Stomach (tissue), 9 donors: ENCODE results near the gene GTF2E1. TPM values are rescaled to one million over a fixed set of nuclear protein-coding genes. Genes with fewer than 3 reads are reported as not detected.
A peak's percentile ranks its signal among the peaks of the same experiment; 100 is the strongest.
"Not testable (repeated sequence)": the region's sequence is repeated elsewhere in the genome, so short reads cannot be mapped to it uniquely, and the experiment has no call there.

Source experiments
- DNase-seq, 2 donors: peaks; one replicate each; pipeline versions ENCODE4 v3.0.0 to v3.0.0-alpha.2; 2013 to 2019
- H3K27ac ChIP-seq, 5 donors: fragments of 200-600 bp in 4 of 5; sonication (generic) in 4 of 5; one replicate each; pipeline ENCODE4 v1.5.1; 2013 to 2019; ENCODE audit warnings: mild to moderate bottlenecking in 1 of 5, moderate library complexity in 1 of 5
- H3K27me3 ChIP-seq, 3 donors: fragments of 200-600 bp; sonication (generic); one replicate each; pipeline ENCODE4 v1.5.1; 2017 to 2019; ENCODE audit warnings: mixed run types in 1 of 3
- H3K36me3 ChIP-seq, 4 donors: fragments of 200-600 bp; sonication (generic); 1 replicate in 3 of 4; 2 replicates in 1 of 4; pipeline ENCODE4 v1.5.1; 2016 to 2019
- H3K4me1 ChIP-seq, 4 donors: fragments of 200-600 bp; sonication (generic); one replicate each; pipeline ENCODE4 v1.5.1; 2016 to 2019
- H3K4me3 ChIP-seq, 4 donors: fragments of 200-600 bp; sonication (generic) in 3 of 4; one replicate each; pipeline ENCODE4 v1.5.1; 2016 to 2019; ENCODE audit warnings: mild to moderate bottlenecking in 1 of 4
- H3K9me3 ChIP-seq, 4 donors: fragments of 200-600 bp; sonication (generic); one replicate each; pipeline ENCODE4 v1.5.1; 2016 to 2019
- CTCF ChIP-seq, 7 experiments: fragments of 450-650 bp in 4 of 7; fragments of 200-600 bp in 3 of 7; sonication (generic) in 3 of 7; IDR thresholded peaks; one replicate each; pipeline ENCODE4 v1.5.1; 2016 to 2019; ENCODE audit warnings: antibody characterized with exemption in 7 of 7, control low read depth in 2 of 7, mild to moderate bottlenecking in 1 of 7
- EP300 ChIP-seq: sonication (generic); formaldehyde crosslinking; IDR thresholded peaks from one replicate; pipeline ENCODE4 v1.6.1; 2017; ENCODE audit warnings: antibody characterized with exemption
- POLR2A ChIP-seq, 4 donors: fragments of 450-650 bp; IDR thresholded peaks; one replicate each; pipeline ENCODE4 v1.6.1; 2016; ENCODE audit warnings: antibody characterized with exemption in 4 of 4, control low read depth in 2 of 4, mild to moderate bottlenecking in 1 of 4, moderate library complexity in 1 of 4
- POLR2AphosphoS5 ChIP-seq, 3 donors: sonication (generic); formaldehyde crosslinking; IDR thresholded peaks; one replicate each; pipeline ENCODE4 v1.6.1; 2016; ENCODE audit warnings: antibody characterized with exemption in 3 of 3
- WGBS, 5 donors: extraction: QIAGEN DNeasy Blood & Tissue Kit in 3 of 5; methylation state at CpG; one replicate each; pipeline versions ENCODE4 v1.1.5 to v1.1.7; 2013 to 2018; 5-methylcytosine and 5-hydroxymethylcytosine counted together
- intact Hi-C: fragments of 100-400 bp; cut with DNase I; formaldehyde crosslinking; loops from one replicate; pipeline ENCODE4 v1.15.1; 2023; ENCODE audit warnings: low total_unique reads
- polyA plus RNA-seq, 3 donors: library from polyadenylated mRNA; stranded (reverse); fragments of 200-250 nt; gene quantifications; one replicate each; pipeline ENCODE4 v1.2.3, GENCODE V29; 2013
- total RNA-seq, 5 donors: library from RNA; depleted of rRNA; stranded (reverse); fragments of >200 nt; gene quantifications; one replicate each; pipeline versions ENCODE4 v1.1.0 to v1.2.3, GENCODE V29; 2014 to 2016
- donor health status: healthy with polysubstance abuse.
- donor health status: Bipolar disorder and iron deficiency.
- donor health status: healthy.

The GTF2E1 gene
- total and polyA plus RNA-seq, 8 donors, result 4.0 to 66.0 (median 9.3) TPM

GRCh38 chr3:120713262-120713661 is 29.3 kb upstream of the GTF2E1 start:
- H3K4me1 ChIP-seq, result no peaks in the 10 kb centered on the region
- no peak for DNase-seq
- no peak overlapping the region for H3K27ac ChIP-seq
- intact Hi-C loops, result no loop called here
- TF ChIP-seq EP300 (no peak), CTCF (IDR thresholded peaks at IDR 0.05) (no peak), POLR2AphosphoS5 (IDR thresholded peaks at IDR 0.05) (no peak)
- H3K36me3 ChIP-seq, result peaks cover 0 to 17% (median 14%) of the 10 kb centered on the region in 4 donors
- H3K9me3 ChIP-seq, result no peaks in the 10 kb centered on the region
- H3K27me3 ChIP-seq, result no peaks in the 10 kb centered on the region
- no peak overlapping the region for H3K4me3 ChIP-seq

- peak overlapping the region in 4 of 5 donors; percentile 52 to 76 (median 67) for H3K27ac ChIP-seq
- peak overlapping the region; percentile 37 to 51 (median 48) for H3K4me3 ChIP-seq
- peaks cover 0 to 13% (median 6%) of the 10 kb centered on the region in 4 donors for H3K4me1 ChIP-seq
- H3K9me3 ChIP-seq, intact Hi-C loops, H3K36me3 ChIP-seq, H3K27me3 ChIP-seq: not testable (repeated sequence)
- WGBS, 5 donors, result 27 to 65% (median 29%) methylated on average over 18 to 20 of the region's 20 CpGs
- TF ChIP-seq CTCF (IDR thresholded peaks at IDR 0.05) (peak in 1 of 7 experiments; percentile 18), POLR2AphosphoS5 (IDR thresholded peaks at IDR 0.05) (peak; percentile 16 to 48 (median 32))
- DNase-seq, result peak; percentile 61 to 86
These were observed 23.2 kb upstream of the GTF2E1 start for GRCh38 chr3:120719167-120719834.

GRCh38 chr3:120726791-120727190 is 15.8 kb upstream of the GTF2E1 start:
- TF ChIP-seq POLR2A (IDR thresholded peaks at IDR 0.05) (no peak), EP300 (no peak)
- intact Hi-C loops, result no loop called here
- Histone ChIP-seq H3K27ac (no peak overlapping the region), H3K9me3 (no peaks in the 10 kb centered on the region), H3K4me3 (no peak overlapping the region), H3K4me1 (no peaks in the 10 kb centered on the region), H3K27me3 (no peaks in the 10 kb centered on the region), H3K36me3 (peaks cover 4 to 25% (median 16%) of the 10 kb centered on the region in 4 donors)
- 86 to 94% (median 90%) methylated on average over 1 of the region's 1 CpG for WGBS, 5 donors
- no peak for DNase-seq

- Histone ChIP-seq H3K27ac (no peak overlapping the region), H3K9me3 (no peaks in the 10 kb centered on the region), H3K36me3 (peaks cover 4 to 25% (median 16%) of the 10 kb centered on the region in 4 donors), H3K4me1 (no peaks in the 10 kb centered on the region), H3K4me3 (no peak overlapping the region), H3K27me3 (no peaks in the 10 kb centered on the region)
- intact Hi-C loops, result no loop called here
- DNase-seq, result no peak
- TF ChIP-seq POLR2A (IDR thresholded peaks at IDR 0.05) (no peak), EP300 (no peak), POLR2AphosphoS5 (IDR thresholded peaks at IDR 0.05) (no peak)
- WGBS, 5 donors, result 85 to 94% (median 90%) methylated on average over 4 of the region's 4 CpGs
These were observed 11.7 kb upstream of the GTF2E1 start for GRCh38 chr3:120730576-120731542.

- intact Hi-C loops, H3K4me3 ChIP-seq, H3K27ac ChIP-seq, DNase-seq, H3K27me3 ChIP-seq, H3K4me1 ChIP-seq: not testable (repeated sequence)
- Histone ChIP-seq H3K36me3 (peaks cover 0 to 16% (median 13%) of the 10 kb centered on the region in 4 donors), H3K9me3 (peaks cover 0 to 13% (median 3%) of the 10 kb centered on the region in 4 donors)
- 91 to 99% (median 96%) methylated on average over 7 to 8 of the region's 8 CpGs for WGBS, 5 donors
These were observed 4.5 kb upstream of the GTF2E1 start for GRCh38 chr3:120738006-120738405.
